Measurements from ENCODE around the gene BICD1. TPM values are rescaled to one million over a fixed set of nuclear protein-coding genes. Genes with fewer than 3 reads are reported as not detected.

BICD1 gene
- total RNA-seq, 1 experiment from 2014 or later: 41.3 TPM

DNA sequence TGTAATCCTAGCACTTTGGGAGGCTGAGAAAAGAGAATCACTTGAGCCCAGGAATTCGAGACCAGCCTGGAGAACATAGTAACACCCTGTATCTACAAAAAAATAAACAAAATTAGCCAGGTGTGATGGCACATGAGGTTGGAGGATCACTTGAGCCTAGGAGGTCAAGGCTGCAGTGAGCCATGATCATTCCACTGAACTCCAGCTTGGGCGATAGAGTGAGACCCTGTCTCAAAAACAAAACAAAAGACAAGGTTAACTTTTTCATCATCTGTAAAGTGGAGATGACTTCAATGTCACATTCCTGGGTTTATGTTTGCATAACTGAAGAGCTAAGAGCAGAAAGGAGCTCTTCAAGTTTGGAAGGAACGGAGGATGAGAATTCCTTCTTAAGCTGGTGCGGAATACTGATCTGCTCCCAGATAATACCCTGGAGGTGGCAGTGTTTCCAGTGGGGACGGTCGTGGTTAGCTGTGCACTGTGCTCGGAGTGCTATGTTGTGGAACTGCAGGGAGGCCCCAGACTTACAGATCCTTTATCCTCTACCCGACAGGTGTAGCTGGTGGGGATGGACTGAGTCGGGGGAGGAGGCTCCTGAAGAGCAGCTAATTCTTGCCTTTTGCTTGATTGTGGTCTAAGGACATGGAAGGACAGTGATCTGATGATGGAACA is 22.5 kb upstream of the BICD1 start:
- Histone ChIP-seq H3K79me2 (ENCODE audit: low read depth) (no peaks in the 10 kb centered on the region), H3K27me3 (ENCODE audit: insufficient read depth, low read depth) (no peaks in the 10 kb centered on the region), H4K20me1 (ENCODE audit: insufficient read depth) (no peaks in the 10 kb centered on the region), H2AFZ (no peak overlapping the region), H3K36me3 (ENCODE audit: low read depth) (no peaks in the 10 kb centered on the region), H3K9me3 (ENCODE audit: insufficient read depth, low read depth) (no peaks in the 10 kb centered on the region), H3F3A (ENCODE audit: insufficient read depth, low read depth) (no peaks in the 10 kb centered on the region), H3K4me2 (no peak overlapping the region), H3K27ac (no peak overlapping the region), H3K4me3 (no peak overlapping the region), H3K4me1 (replicated peaks; ENCODE audit: insufficient read depth) (peaks cover 1% of the 10 kb centered on the region; the same call in 1 of the 2 replicates), H3K9me2 (ENCODE audit: insufficient read depth) (no peaks in the 10 kb centered on the region)
- CTCF ChIA-PET: interaction anchor here (1.0 kb wide), 1 partner anchor 24 kb away, joined by 4 read pairs; no protein-coding TSS in a partner anchor
- BruUV-seq (replicated peaks): no TSS peak
- no peak for TF ChIP-seq EZH2 (IDR thresholded peaks at IDR 0.05; ENCODE audit: low read depth)
- TF ChIP-seq, protein P1, sequence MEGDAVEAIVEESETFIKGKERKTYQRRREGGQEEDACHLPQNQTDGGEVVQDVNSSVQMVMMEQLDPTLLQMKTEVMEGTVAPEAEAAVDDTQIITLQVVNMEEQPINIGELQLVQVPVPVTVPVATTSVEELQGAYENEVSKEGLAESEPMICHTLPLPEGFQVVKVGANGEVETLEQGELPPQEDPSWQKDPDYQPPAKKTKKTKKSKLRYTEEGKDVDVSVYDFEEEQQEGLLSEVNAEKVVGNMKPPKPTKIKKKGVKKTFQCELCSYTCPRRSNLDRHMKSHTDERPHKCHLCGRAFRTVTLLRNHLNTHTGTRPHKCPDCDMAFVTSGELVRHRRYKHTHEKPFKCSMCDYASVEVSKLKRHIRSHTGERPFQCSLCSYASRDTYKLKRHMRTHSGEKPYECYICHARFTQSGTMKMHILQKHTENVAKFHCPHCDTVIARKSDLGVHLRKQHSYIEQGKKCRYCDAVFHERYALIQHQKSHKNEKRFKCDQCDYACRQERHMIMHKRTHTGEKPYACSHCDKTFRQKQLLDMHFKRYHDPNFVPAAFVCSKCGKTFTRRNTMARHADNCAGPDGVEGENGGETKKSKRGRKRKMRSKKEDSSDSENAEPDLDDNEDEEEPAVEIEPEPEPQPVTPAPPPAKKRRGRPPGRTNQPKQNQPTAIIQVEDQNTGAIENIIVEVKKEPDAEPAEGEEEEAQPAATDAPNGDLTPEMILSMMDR (conservative IDR thresholded peaks at IDR 0.05): no peak
- POLR2A ChIA-PET (ENCODE audit: unreplicated experiment): interaction anchor here (0.7 kb wide), 1 partner anchor 269 kb away, joined by 6 read pairs; no protein-coding TSS in a partner anchor
- intact Hi-C loops (cut with micrococcal nuclease; ENCODE audit: unreplicated experiment): no loop called here
- DNase-seq: no peak

DNA sequence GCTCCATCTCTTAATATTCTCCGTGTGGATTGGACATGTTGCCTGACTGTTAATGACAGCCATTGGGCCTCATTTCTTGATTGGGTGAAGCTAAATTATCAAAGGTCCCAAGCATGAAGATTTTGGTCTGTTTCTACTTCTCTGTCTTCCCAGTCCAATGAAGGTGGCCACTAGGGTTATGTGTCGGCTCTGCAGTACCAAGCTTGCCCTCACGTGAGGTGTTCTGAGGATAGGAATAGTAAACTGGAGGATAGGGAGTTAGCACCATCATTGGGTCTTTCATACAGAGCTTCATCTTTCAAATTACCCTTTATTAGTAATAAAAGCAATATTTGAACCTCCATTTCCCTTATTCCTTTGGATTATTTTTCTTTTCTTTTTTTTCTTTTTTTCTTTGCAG is 21.9 kb upstream of the BICD1 start:
- intact Hi-C loops (cut with micrococcal nuclease; ENCODE audit: unreplicated experiment): no loop called here
- H3K4me2 ChIP-seq: no peak overlapping the region
- POLR2A ChIA-PET (ENCODE audit: unreplicated experiment): no interaction called here

DNA sequence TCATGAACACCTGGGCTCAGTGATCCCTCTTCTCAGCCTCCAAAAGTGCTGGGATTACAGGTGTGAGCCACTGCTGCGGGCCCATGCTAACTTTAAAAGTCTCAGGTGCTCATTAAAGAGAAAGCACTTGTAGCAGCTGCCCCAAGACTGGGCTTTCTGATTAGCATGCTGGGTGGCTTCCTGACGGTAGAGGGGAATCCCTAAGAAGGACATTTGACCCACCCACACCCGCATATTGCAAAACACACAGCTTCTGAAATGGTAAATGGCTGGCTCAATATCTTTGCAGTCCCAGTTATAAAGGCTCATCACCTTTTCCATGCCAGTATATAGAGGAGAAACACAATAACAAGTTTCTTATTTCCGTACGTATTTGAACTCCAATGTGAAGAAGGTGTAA is 19.3 kb upstream of the BICD1 start:
- Histone ChIP-seq H3K9me3 (ENCODE audit: insufficient read depth, low read depth) (no peaks in the 10 kb centered on the region), H3K4me1 (replicated peaks; ENCODE audit: insufficient read depth) (peaks cover 12% of the 10 kb centered on the region), H2AFZ (no peak overlapping the region), H3K36me3 (ENCODE audit: low read depth) (no peaks in the 10 kb centered on the region), H3K4me2 (no peak overlapping the region), H3K27me3 (ENCODE audit: insufficient read depth, low read depth) (no peaks in the 10 kb centered on the region), H3K27ac (no peak overlapping the region), H3K9me2 (ENCODE audit: insufficient read depth) (no peaks in the 10 kb centered on the region), H4K20me1 (ENCODE audit: insufficient read depth) (no peaks in the 10 kb centered on the region), H3F3A (ENCODE audit: insufficient read depth, low read depth) (no peaks in the 10 kb centered on the region), H3K79me2 (ENCODE audit: low read depth) (no peaks in the 10 kb centered on the region), H3K4me3 (no peak overlapping the region)
- intact Hi-C loops (cut with micrococcal nuclease; ENCODE audit: unreplicated experiment): no loop called here
- ChIA-PET CTCF (no interaction called here), POLR2A (ENCODE audit: unreplicated experiment) (no interaction called here)
- no peak for DNase-seq
- no TSS peak for BruUV-seq (replicated peaks)
- TF ChIP-seq, protein P1 (conservative IDR thresholded peaks at IDR 0.05): no peak
- no peak for TF ChIP-seq EZH2 (IDR thresholded peaks at IDR 0.05; ENCODE audit: low read depth)

More for the DNA sequence above, 21.9 kb upstream of the BICD1 start:
- Histone ChIP-seq H3K79me2 (ENCODE audit: low read depth) (no peaks in the 10 kb centered on the region), H3K27ac (no peak overlapping the region), H3F3A (ENCODE audit: insufficient read depth, low read depth) (no peaks in the 10 kb centered on the region), H3K4me1 (replicated peaks; ENCODE audit: insufficient read depth) (peaks cover 7% of the 10 kb centered on the region), H3K27me3 (ENCODE audit: insufficient read depth, low read depth) (no peaks in the 10 kb centered on the region), H4K20me1 (ENCODE audit: insufficient read depth) (no peaks in the 10 kb centered on the region), H3K36me3 (ENCODE audit: low read depth) (no peaks in the 10 kb centered on the region), H3K9me2 (ENCODE audit: insufficient read depth) (no peaks in the 10 kb centered on the region), H2AFZ (no peak overlapping the region), H3K4me3 (no peak overlapping the region), H3K9me3 (ENCODE audit: insufficient read depth, low read depth) (no peaks in the 10 kb centered on the region)
- DNase-seq: no peak
- TF ChIP-seq EZH2 (IDR thresholded peaks at IDR 0.05; ENCODE audit: low read depth): no peak
- TF ChIP-seq, protein P1 (conservative IDR thresholded peaks at IDR 0.05): no peak
- CTCF ChIA-PET: interaction anchor here (1.0 kb wide), 1 partner anchor 24 kb away, joined by 4 read pairs; no protein-coding TSS in a partner anchor
- BruUV-seq (replicated peaks): no TSS peak

Measured in PC-9 (cell line).